Renal cortical epithelial cell (primary cell): ENCODE data around the gene NTSR2. TPM values are rescaled to one million over a fixed set of nuclear protein-coding genes. Genes with fewer than 3 reads are reported as not detected.
"Not testable (repeated sequence)": the region's sequence is repeated elsewhere in the genome, so short reads cannot be mapped to it uniquely, and the experiment has no call there.

ENCODE experiments used
- DNase-seq: peaks from one replicate; pipeline ENCODE4 v3.0.0-alpha.2; 2011; ENCODE audit warnings: low read depth
- total RNA-seq: library from RNA; depleted of rRNA; stranded (reverse); fragments of >200 nt; gene quantifications from 2 replicates; pipeline ENCODE4 v1.2.3, GENCODE V29; 2014

The NTSR2 gene
- total RNA-seq, 1 donor from 2014 or later = not detected

GRCh38 chr2:11679486-11680181 lies 9.6 kb upstream of the NTSR2 start:
- DNase-seq = no peak

DNA sequence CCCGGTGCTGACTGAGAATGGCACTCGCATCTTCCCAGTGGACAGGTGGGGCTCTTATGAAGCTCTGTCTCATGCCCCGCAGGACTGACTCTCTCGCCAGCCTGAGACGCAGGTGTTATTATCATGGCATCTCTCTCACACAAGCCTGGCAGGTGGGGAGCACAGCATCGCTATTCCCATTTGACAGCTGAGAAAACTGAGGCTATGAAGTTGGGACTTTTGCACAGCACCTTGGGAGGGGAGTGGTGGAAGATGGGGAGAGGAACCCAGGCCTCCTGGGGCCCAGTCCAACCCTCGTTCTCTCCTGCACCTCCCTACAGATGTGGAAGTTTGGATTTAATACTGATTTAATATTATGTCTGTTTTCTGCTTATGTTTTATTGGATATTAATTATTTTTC lies 9.0 kb upstream of the NTSR2 start:
- DNase-seq = no peak

DNA sequence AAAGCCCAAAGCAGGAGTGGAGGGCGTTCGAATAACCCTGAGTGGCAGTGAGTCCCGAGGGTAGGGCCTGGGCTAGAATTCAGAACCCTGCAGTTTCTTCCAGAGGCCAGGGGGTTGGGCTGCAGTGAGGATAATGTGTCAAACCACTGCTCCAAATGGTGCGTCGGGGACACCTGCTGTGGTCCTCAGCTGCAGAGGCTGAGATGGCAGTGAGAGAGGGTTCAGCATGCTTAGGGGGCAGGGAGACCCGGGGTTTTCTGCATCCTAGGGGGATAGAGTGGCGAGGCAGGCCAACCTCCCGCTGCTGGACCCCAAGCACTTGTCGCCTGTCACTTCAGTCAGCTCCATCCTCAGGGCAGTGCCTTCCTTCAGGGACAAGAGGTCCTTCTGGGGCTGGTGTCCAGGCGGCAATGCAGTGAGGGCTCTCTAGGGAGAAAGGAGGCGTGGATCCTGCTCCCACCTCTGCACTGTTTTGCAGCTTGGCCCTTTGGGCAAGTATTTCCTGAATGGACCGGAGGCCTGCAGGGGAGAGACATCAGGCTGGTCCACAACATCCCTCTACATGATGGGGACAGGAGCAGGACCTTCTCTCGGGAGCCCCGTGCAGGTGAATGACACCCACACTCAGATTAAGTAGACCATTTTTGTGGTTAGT lies 8.4 kb upstream of the NTSR2 start:
- DNase-seq = no peak

- no peak for DNase-seq
Measured at GRCh38 chr2:11677136-11678055, 7.4 kb upstream of the NTSR2 start.

DNA sequence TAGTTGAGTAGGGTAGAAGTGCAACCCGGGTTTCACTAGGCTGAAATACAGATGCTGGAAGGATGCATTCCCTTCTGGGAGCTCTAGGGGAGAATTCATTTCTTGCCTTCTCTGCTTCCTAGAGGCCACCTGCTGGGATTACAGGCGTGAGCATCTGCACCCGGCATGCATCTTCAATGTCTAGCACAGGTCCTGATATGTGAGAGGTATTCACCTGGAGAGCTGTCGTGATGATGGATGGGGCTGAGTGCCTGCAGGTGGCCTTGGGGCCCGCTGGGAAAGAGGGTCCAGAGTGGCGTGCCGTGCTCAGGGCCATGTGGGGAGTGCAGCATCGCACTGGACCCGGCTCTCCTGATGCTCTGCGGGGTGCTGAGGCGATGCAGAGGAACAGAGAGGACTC lies 6.6 kb upstream of the NTSR2 start:
- no peak for DNase-seq

- no peak for DNase-seq
Measured at GRCh38 chr2:11675423-11676112, 5.6 kb upstream of the NTSR2 start.

- no peak for DNase-seq
Measured at GRCh38 chr2:11674983-11675382, 5.0 kb upstream of the NTSR2 start.

DNA sequence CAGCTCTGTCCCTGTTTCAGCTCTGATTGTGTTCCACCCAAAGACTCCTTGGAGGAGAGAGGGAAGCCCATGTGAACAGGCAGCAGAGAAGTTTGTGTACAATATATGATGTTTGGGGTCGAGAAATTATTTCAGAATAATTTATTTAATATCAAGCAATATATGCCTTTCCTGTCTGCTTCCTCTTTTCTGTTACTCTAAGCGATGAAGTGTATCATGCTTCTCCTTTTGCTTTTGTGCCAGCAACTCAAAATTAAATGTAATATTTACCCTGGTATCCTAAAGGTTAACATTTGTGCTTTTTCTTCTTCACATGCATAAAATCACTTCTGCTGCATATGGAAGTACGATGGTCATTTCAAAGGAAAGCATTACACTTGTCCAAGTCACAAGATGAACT lies 2.4 kb upstream of the NTSR2 start:
- DNase-seq = no peak

DNA sequence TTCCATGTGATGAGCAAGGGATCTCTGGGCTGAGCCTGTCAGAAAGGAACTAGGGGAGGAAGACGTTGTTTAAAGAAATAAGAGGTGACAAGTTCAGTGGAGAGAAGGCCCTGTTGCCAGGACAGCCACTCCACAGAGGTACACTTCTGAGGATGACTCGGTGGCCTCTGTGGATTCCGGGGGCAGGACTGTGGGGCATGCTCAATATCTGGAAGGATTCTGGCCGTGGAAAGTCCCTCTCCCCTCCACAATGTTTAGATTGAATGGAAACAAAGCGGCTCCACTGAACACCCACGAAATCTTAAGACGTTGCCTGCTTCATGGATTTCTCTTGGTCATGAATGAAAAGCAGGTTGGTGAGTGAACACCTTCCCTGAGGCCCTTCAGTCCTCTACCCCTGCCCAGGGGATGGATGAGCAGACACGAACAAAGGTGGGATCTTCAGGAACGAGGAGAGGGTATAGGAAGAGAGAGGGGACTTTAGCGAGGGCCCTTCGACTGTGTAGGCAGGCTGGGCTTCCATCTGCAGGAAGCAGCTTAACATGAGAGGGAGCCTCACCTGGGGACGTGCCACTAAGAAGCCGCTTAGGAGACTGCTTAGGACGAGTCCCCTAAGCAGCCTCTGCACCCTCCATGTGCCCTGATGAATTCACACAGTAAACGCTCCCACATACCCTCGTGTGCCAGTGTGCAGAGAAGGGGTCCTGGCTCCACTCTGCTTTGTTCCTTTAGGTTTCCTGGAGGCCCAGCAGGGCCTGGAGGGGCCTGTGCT lies 1.9 kb downstream of the NTSR2 start:
- DNase-seq = no peak

- no peak for DNase-seq
Measured at GRCh38 chr2:11667194-11667593, 2.8 kb downstream of the NTSR2 start.

GRCh38 chr2:11665510-11666362 lies 4.3 kb downstream of the NTSR2 start:
- no peak for DNase-seq

DNA sequence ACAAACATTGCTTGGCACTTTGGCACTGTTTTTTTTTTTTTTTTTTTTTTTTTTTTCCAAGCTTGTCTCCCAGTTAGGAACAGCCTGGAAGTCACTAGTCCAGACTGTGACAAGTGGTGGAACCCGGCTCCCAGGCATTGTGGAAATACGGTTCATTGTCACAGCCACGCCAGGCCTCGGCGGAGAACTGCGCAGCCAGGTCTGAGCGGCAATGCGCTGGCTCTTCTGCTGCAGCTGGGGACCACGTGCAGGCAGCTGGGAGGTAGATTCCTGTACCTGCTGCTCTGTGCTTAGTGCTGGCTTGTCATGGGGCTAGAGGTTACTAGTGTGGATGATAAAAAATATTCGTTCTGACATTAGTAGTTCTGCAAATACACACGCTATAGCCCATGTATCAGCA lies 5.0 kb downstream of the NTSR2 start:
- no peak for DNase-seq

- no peak for DNase-seq
Measured at GRCh38 chr2:11663427-11663826, 6.6 kb downstream of the NTSR2 start.

DNA sequence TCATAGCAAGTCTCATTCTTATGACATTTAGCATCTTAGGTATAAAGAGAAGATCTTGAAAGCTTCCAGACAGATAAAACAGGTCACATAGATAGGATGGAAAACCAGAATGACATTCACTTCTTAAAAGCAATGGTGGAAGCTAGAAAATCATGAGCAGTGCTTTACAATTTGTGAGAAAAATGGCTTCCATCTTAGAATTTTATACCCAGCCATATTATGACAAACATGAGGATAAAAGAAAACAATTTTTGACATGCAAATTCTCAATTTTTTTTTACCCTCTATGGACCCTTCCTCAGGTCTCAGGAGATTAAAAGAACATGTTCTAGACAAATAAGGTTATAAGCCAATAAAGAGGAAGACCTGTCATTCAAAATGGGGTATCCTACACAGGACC lies 7.1 kb downstream of the NTSR2 start:
- DNase-seq = no peak

GRCh38 chr2:11661891-11662435 lies 8.0 kb downstream of the NTSR2 start:
- no peak for DNase-seq

GRCh38 chr2:11660396-11660795 lies 9.6 kb downstream of the NTSR2 start:
- DNase-seq = not testable (repeated sequence)

DNA sequence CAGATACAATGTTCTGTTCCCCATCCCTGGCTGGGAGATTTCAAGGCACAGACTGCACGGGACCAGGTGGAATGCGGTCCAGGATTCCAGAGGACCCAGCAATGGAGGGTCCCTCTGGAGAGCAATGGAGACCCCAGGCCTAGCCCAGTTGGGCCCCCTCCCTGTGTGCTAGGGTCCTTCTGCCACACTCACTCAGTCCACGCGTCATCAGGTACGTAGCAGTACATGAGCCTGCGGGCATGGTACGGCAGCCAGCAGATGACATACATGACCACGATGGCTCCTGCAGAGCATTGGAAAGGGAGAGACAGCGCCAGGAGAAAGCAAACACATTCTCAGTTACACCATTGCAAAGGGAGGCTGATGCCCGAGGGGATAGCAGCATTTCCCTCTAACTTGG lies 10.1 kb downstream of the NTSR2 start:
- no peak for DNase-seq

DNA sequence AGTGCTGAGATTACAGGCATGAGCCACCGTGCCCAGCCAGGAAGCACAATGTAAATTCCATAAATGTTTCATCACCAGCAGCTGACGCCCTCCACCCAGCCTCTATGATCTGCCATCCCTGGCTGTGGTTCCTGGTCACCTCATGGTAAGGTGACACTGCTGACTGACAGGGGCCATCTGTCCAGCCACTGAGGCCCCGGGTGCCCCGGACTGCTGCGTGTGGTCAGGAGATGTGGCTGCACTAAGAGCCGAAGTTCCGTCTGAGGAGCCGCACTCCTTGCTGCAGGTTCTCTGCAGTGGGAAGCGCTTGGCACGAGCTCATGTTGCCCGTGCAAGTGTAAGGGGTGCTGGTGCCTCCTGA lies 10.9 kb downstream of the NTSR2 start:
- no peak for DNase-seq

- DNase-seq = no peak
Measured at GRCh38 chr2:11658208-11659114, 11.5 kb downstream of the NTSR2 start.
